ENCODE data around the gene TARBP1.

DNA sequence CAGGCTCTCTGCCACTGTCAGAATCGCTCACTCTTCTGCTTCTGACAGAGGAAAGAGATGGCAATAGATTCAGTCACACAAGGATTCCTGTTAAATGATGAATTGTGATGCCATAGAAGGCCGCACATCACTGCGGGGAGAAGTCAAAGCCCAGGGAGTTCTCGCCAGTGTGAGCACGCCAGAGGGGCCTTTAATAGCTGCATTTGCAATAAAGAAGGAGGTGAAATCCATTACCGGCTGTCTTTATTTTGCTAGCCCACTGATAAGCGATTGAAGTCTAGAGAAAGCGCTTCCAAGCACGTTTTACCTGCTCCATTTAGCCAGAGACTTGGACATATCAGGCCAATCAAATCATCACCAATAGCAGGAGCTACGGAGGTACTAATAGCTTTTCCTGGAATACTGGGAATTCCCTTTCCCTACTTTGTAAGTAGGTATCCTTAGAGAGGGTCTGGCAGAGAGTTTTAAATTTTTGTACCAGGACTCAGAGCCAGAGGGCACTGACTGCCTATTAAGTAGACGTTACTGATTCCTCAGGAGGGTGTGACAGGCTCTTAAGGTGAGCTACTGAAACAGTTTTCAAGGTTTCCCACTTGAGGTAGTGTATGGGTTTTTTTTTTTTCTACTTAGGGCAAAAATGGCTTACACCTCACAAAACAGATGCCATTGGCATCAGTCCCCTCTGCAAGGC, 10.2 kb upstream of the TARBP1 start:
- TF ChIP-seq, protein P1, sequence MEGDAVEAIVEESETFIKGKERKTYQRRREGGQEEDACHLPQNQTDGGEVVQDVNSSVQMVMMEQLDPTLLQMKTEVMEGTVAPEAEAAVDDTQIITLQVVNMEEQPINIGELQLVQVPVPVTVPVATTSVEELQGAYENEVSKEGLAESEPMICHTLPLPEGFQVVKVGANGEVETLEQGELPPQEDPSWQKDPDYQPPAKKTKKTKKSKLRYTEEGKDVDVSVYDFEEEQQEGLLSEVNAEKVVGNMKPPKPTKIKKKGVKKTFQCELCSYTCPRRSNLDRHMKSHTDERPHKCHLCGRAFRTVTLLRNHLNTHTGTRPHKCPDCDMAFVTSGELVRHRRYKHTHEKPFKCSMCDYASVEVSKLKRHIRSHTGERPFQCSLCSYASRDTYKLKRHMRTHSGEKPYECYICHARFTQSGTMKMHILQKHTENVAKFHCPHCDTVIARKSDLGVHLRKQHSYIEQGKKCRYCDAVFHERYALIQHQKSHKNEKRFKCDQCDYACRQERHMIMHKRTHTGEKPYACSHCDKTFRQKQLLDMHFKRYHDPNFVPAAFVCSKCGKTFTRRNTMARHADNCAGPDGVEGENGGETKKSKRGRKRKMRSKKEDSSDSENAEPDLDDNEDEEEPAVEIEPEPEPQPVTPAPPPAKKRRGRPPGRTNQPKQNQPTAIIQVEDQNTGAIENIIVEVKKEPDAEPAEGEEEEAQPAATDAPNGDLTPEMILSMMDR (IDR thresholded peaks at IDR 0.05) = no peak
- TF ChIP-seq, protein P2, sequence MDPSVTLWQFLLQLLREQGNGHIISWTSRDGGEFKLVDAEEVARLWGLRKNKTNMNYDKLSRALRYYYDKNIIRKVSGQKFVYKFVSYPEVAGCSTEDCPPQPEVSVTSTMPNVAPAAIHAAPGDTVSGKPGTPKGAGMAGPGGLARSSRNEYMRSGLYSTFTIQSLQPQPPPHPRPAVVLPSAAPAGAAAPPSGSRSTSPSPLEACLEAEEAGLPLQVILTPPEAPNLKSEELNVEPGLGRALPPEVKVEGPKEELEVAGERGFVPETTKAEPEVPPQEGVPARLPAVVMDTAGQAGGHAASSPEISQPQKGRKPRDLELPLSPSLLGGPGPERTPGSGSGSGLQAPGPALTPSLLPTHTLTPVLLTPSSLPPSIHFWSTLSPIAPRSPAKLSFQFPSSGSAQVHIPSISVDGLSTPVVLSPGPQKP (IDR thresholded peaks at IDR 0.05; ENCODE audit: low read depth, low read length) = no peak
